ENCODE results near the gene ANKS1B. TPM values are rescaled to one million over a fixed set of nuclear protein-coding genes. Genes with fewer than 3 reads are reported as not detected.

The ANKS1B gene
- total and polyA plus RNA-seq, 7 donors, result 0.46 to 7.4 (median 3.6) TPM

DNA sequence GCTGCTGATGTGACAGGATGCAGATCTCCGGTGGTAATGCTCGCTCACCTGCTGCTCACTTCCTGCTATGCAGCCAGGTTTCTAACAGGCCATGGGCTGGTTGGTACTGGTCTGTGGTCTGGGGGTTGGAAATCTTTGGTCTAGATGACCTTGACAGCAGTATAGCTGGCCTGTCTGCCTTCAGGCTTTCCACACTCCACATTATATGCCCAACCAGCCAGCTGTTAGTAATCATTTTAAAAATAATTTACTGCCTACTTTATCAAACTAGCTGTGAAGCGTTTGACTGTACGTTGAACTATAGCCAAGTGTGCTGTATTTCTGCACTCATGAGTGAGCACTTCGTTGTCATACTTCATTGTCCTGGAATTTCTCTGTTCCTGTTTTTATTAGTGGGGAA, 761.2 kb downstream of the ANKS1B start:
- DNase-seq, result no peak
- no peak for ATAC-seq
- no peak for TF ChIP-seq CTCF (IDR thresholded peaks at IDR 0.05)
- Histone ChIP-seq H3K9me3 (no peaks in the 10 kb centered on the region), H3K27me3 (ENCODE audit: insufficient read depth in 3 of 3, low read length in 2 of 3) (no peaks in the 10 kb centered on the region), H3K27ac (no peak overlapping the region), H3K4me1 (no peaks in the 10 kb centered on the region), H3K36me3 (ENCODE audit: insufficient read depth in 1 of 2, low read depth in 1 of 2) (no peaks in the 10 kb centered on the region), H3K4me3 (no peak overlapping the region)
- intact Hi-C loops (cut with DNase I), result no loop called here
- 31 to 49% (median 45%) methylated on average over 5 of the region's 5 CpGs for WGBS, 3 donors

DNA sequence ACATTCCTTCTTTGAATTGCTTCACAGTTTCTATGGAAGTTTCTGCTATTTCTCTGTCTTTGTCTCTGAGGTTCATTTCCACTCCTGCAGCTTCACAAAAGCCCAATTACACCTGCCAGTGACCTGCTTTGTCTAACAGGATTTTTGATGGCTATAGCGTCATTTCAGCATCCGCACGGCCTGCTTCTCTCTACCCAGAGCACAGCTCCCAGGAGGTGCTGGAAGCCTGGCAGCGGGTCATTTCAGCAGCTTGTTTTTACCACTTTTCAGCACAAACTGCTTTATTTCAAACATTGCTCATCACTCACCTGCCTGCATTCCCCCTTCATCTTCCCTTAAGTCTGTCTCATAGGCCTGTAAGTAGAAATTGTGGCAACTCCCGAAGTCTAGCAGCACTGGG, 771.7 kb downstream of the ANKS1B start:
- Histone ChIP-seq H3K27me3 (ENCODE audit: insufficient read depth in 3 of 3, low read length in 2 of 3) (no peaks in the 10 kb centered on the region), H3K9me3 (no peaks in the 10 kb centered on the region), H3K36me3 (ENCODE audit: insufficient read depth in 1 of 2, low read depth in 1 of 2) (no peaks in the 10 kb centered on the region), H3K4me3 (no peak overlapping the region), H3K27ac (no peak overlapping the region), H3K4me1 (no peaks in the 10 kb centered on the region)
- intact Hi-C loops (cut with DNase I), result no loop called here
- ATAC-seq (no peak), DNase-seq (no peak)
- no peak for TF ChIP-seq CTCF (IDR thresholded peaks at IDR 0.05)
- WGBS, 3 donors, result 74 to 84% (median 82%) methylated on average over 5 of the region's 5 CpGs

- H3K27ac ChIP-seq, result no peak overlapping the region
- intact Hi-C loops (cut with DNase I), result no loop called here
- no peaks in the 10 kb centered on the region for H3K27me3 ChIP-seq (ENCODE audit: insufficient read depth in 3 of 3, low read length in 2 of 3)
- H3K4me3 ChIP-seq, result no peak overlapping the region
- no peak for DNase-seq
- ATAC-seq, result no peak
- no peaks in the 10 kb centered on the region for H3K36me3 ChIP-seq (ENCODE audit: insufficient read depth in 1 of 2, low read depth in 1 of 2)
- H3K4me1 ChIP-seq, result no peaks in the 10 kb centered on the region
- WGBS, 3 donors, result 37 to 44% (median 40%) methylated on average over 2 of the region's 2 CpGs
- H3K9me3 ChIP-seq, result no peaks in the 10 kb centered on the region
- TF ChIP-seq CTCF (IDR thresholded peaks at IDR 0.05), result no peak
Measured at GRCh38 chr12:99212275-99212674, 772.5 kb downstream of the ANKS1B start.

DNA sequence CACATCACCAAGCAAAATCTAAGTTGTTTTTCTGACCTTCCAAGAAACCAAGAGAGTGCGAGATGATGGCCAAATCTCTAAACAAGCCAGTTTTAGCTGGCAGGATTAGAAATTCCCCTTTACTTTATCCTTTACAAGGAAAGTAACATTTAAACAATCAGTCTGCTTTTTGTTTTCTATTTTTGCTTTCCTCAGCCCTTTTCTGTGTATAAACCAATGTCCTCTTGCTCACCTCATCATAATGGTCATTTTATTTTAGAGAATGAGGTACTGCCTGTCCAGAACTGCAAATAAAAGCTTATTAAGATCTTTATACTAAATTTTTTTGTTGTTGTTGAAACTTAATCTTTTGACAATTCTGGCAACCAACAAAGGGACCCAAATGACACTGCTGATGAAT, 779.6 kb downstream of the ANKS1B start:
- Histone ChIP-seq H3K36me3 (ENCODE audit: insufficient read depth in 1 of 2, low read depth in 1 of 2) (no peaks in the 10 kb centered on the region), H3K27ac (no peak overlapping the region), H3K4me3 (no peak overlapping the region), H3K27me3 (ENCODE audit: insufficient read depth in 3 of 3, low read length in 2 of 3) (no peaks in the 10 kb centered on the region), H3K4me1 (no peaks in the 10 kb centered on the region), H3K9me3 (no peaks in the 10 kb centered on the region)
- TF ChIP-seq CTCF (IDR thresholded peaks at IDR 0.05), result no peak
- ATAC-seq (no peak), DNase-seq (no peak)
- 83 to 90% (median 87%) methylated on average over 1 of the region's 1 CpG for WGBS, 3 donors
- intact Hi-C loops (cut with DNase I), result no loop called here

- no peaks in the 10 kb centered on the region for H3K9me3 ChIP-seq
- 86 to 90% (median 88%) methylated on average over 3 of the region's 3 CpGs for WGBS, 3 donors
- no peak overlapping the region for H3K4me3 ChIP-seq
- TF ChIP-seq CTCF (IDR thresholded peaks at IDR 0.05), result no peak
- H3K27ac ChIP-seq, result no peak overlapping the region
- H3K27me3 ChIP-seq (ENCODE audit: insufficient read depth in 3 of 3, low read length in 2 of 3), result no peaks in the 10 kb centered on the region
- intact Hi-C loops (cut with DNase I), result no loop called here
- no peaks in the 10 kb centered on the region for H3K4me1 ChIP-seq
- no peaks in the 10 kb centered on the region for H3K36me3 ChIP-seq (ENCODE audit: insufficient read depth in 1 of 2, low read depth in 1 of 2)
- no peak for DNase-seq
- ATAC-seq, result no peak
Measured at GRCh38 chr12:99201906-99202645, 782.7 kb downstream of the ANKS1B start.
